Astrocyte (in vitro differentiated cells and primary cell): ENCODE data around the gene CDH22. TPM values are rescaled to one million over a fixed set of nuclear protein-coding genes. Genes with fewer than 3 reads are reported as not detected.

Experiments
- DNase-seq: peaks from one replicate; pipeline ENCODE4 v3.0.0-alpha.2; 2010; ENCODE audit warnings: low read depth
- FAIRE-seq: peaks from 2 replicates; lab custom pipeline; 2011; peaks lifted over from hg19 to GRCh38; lab: Jason Lieb, UNC
- H2AFZ ChIP-seq: 2 replicates; pipeline ENCODE4 v1.6.0; 2012; ENCODE audit warnings: low read depth, low read length, inconsistent platforms
- H3K27ac ChIP-seq: 2 replicates; pipeline ENCODE4 v1.5.1; 2011; ENCODE audit warnings: low read depth, low read length, inconsistent platforms
- H3K27me3 ChIP-seq: 2 replicates; pipeline ENCODE4 v1.6.0; 2011; ENCODE audit warnings: low read length, inconsistent platforms; ENCODE audit not compliant: insufficient read depth
- H3K36me3 ChIP-seq: 2 replicates; pipeline ENCODE4 v1.5.1; 2011; ENCODE audit warnings: low read length, inconsistent platforms; ENCODE audit not compliant: insufficient read depth
- H3K4me1 ChIP-seq: 2 replicates; pipeline ENCODE4 v1.5.1; 2011; ENCODE audit warnings: low read length, inconsistent platforms; ENCODE audit not compliant: insufficient read depth
- H3K4me2 ChIP-seq: 2 replicates; pipeline ENCODE4 v1.6.0; 2012; ENCODE audit warnings: low read length, inconsistent platforms
- H3K4me3 ChIP-seq: 2 replicates; pipeline ENCODE4 v1.5.1; 2011; ENCODE audit warnings: low read depth, mild to moderate bottlenecking, low read length, inconsistent platforms; ENCODE audit not compliant: insufficient read depth
- H3K79me2 ChIP-seq: 2 replicates; pipeline ENCODE4 v1.6.0; 2012; ENCODE audit warnings: mild to moderate bottlenecking, low read length, inconsistent platforms; ENCODE audit not compliant: insufficient read depth
- H3K9ac ChIP-seq: 2 replicates; pipeline ENCODE4 v1.6.0; 2012; ENCODE audit warnings: mild to moderate bottlenecking, low read length, inconsistent platforms
- H3K9me3 ChIP-seq: 2 replicates; pipeline ENCODE4 v1.5.1; 2012; ENCODE audit warnings: low read depth, mild to moderate bottlenecking, low read length, inconsistent platforms; ENCODE audit not compliant: insufficient read depth
- H4K20me1 ChIP-seq: 2 replicates; pipeline ENCODE4 v1.6.0; 2012; ENCODE audit warnings: low read length, inconsistent platforms; ENCODE audit not compliant: insufficient read depth
- H3K27ac Mint-ChIP-seq: one replicate; pipeline ENCODE4 v1.8.0; 2021; ENCODE audit warnings: mild to moderate bottlenecking, mixed read lengths; ENCODE audit not compliant: unreplicated experiment
- H3K27me3 Mint-ChIP-seq: one replicate; pipeline ENCODE4 v1.8.0; 2021; ENCODE audit warnings: low read depth, mixed read lengths; ENCODE audit not compliant: unreplicated experiment
- H3K36me3 Mint-ChIP-seq: one replicate; pipeline ENCODE4 v1.8.0; 2021; ENCODE audit warnings: low read depth, mixed read lengths; ENCODE audit not compliant: unreplicated experiment
- H3K4me1 Mint-ChIP-seq: one replicate; pipeline ENCODE4 v1.8.0; 2021; ENCODE audit warnings: low read depth, mixed read lengths; ENCODE audit not compliant: unreplicated experiment
- H3K4me3 Mint-ChIP-seq: one replicate; pipeline ENCODE4 v1.8.0; 2021; ENCODE audit warnings: mild to moderate bottlenecking, moderate library complexity, mixed read lengths; ENCODE audit not compliant: unreplicated experiment
- H3K9me3 Mint-ChIP-seq: one replicate; pipeline ENCODE4 v1.8.0; 2021; ENCODE audit warnings: mild to moderate bottlenecking, mixed read lengths; ENCODE audit not compliant: unreplicated experiment
- CTCF ChIP-seq: IDR thresholded peaks from 2 replicates; pipeline ENCODE4 v1.5.1; 2011; ENCODE audit warnings: low read depth, mild to moderate bottlenecking, inconsistent platforms, low read length, moderate library complexity; ENCODE audit not compliant: insufficient read depth
- EZH2 ChIP-seq: IDR thresholded peaks from 2 replicates; pipeline ENCODE4 v1.6.1; 2012; ENCODE audit warnings: mild to moderate bottlenecking, low read length, inconsistent platforms; ENCODE audit not compliant: insufficient read depth
- total RNA-seq: library from RNA; stranded (reverse); gene quantifications from 2 replicates; pipeline ENCODE4 v1.2.1, GENCODE V29; 2021

Gene CDH22
- total RNA-seq, 1 donor from 2014 or later = not detected

GRCh38 chr20:46156065-46156464 is 152.2 kb downstream of the CDH22 start:
- Histone ChIP-seq H2AFZ (no peak overlapping the region), H3K36me3 (no peaks in the 10 kb centered on the region), H3K79me2 (no peaks in the 10 kb centered on the region), H3K9me3 (no peaks in the 10 kb centered on the region), H3K4me2 (no peak overlapping the region), H3K9ac (no peak overlapping the region), H3K4me3 (no peak overlapping the region), H3K4me1 (no peaks in the 10 kb centered on the region), H3K27me3 (peaks cover 15% of the 10 kb centered on the region), H3K27ac (no peak overlapping the region), H4K20me1 (no peaks in the 10 kb centered on the region)
- H3K4me3 Mint-ChIP-seq = no peak overlapping the region
- peaks cover 4% of the 10 kb centered on the region for H3K9me3 Mint-ChIP-seq
- no peak overlapping the region for H3K27ac Mint-ChIP-seq
- no peaks in the 10 kb centered on the region for H3K4me1 Mint-ChIP-seq
- H3K36me3 Mint-ChIP-seq = no peaks in the 10 kb centered on the region
- DNase-seq = no peak
- TF ChIP-seq CTCF = no peak
- no peak for TF ChIP-seq EZH2
- peaks cover 47% of the 10 kb centered on the region for H3K27me3 Mint-ChIP-seq
- no peak for FAIRE-seq

- Histone ChIP-seq H3K36me3 (no peaks in the 10 kb centered on the region), H3K4me1 (no peaks in the 10 kb centered on the region), H3K27ac (no peak overlapping the region), H3K79me2 (no peaks in the 10 kb centered on the region), H3K27me3 (peaks cover 12% of the 10 kb centered on the region), H3K4me2 (no peak overlapping the region), H3K9ac (no peak overlapping the region), H2AFZ (no peak overlapping the region), H3K9me3 (no peaks in the 10 kb centered on the region), H4K20me1 (no peaks in the 10 kb centered on the region), H3K4me3 (no peak overlapping the region)
- Mint-ChIP-seq H3K4me3 (no peak overlapping the region), H3K27ac (no peak overlapping the region), H3K9me3 (peaks cover 4% of the 10 kb centered on the region), H3K27me3 (peaks cover 41% of the 10 kb centered on the region), H3K36me3 (no peaks in the 10 kb centered on the region), H3K4me1 (no peaks in the 10 kb centered on the region)
- FAIRE-seq (no peak), DNase-seq (no peak)
- no peak for TF ChIP-seq CTCF
- TF ChIP-seq EZH2 = no peak
Measured at GRCh38 chr20:46154796-46155195, 153.5 kb downstream of the CDH22 start.

GRCh38 chr20:46154305-46154704 is 154.0 kb downstream of the CDH22 start:
- no peaks in the 10 kb centered on the region for H3K4me1 Mint-ChIP-seq

More at GRCh38 chr20:46154305-46154704, 154.0 kb downstream of the CDH22 start:
- peaks cover 4% of the 10 kb centered on the region for H3K9me3 Mint-ChIP-seq
- no peak overlapping the region for H3K9ac ChIP-seq
- no peak overlapping the region for H3K27ac ChIP-seq
- TF ChIP-seq EZH2 (no peak), CTCF (no peak)
- no peak overlapping the region for H3K4me3 ChIP-seq
- H3K79me2 ChIP-seq = no peaks in the 10 kb centered on the region
- FAIRE-seq (no peak), DNase-seq (no peak)
- no peaks in the 10 kb centered on the region for H3K36me3 Mint-ChIP-seq
- no peaks in the 10 kb centered on the region for H3K36me3 ChIP-seq
- H3K4me3 Mint-ChIP-seq = no peak overlapping the region
- H3K9me3 ChIP-seq = no peaks in the 10 kb centered on the region
- H3K27ac Mint-ChIP-seq = no peak overlapping the region
- peaks cover 8% of the 10 kb centered on the region for H3K27me3 ChIP-seq
- no peak overlapping the region for H2AFZ ChIP-seq
- H3K27me3 Mint-ChIP-seq = peaks cover 42% of the 10 kb centered on the region
- no peak overlapping the region for H3K4me2 ChIP-seq
- H3K4me1 ChIP-seq = no peaks in the 10 kb centered on the region
- no peaks in the 10 kb centered on the region for H4K20me1 ChIP-seq
